Thyroid gland (tissue), 4 donors: ENCODE data around the gene HSPA1B. TPM values are rescaled to one million over a fixed set of nuclear protein-coding genes. Genes with fewer than 3 reads are reported as not detected.

Experiments used
- DNase-seq, 2 donors: peaks; one replicate each; pipeline ENCODE4 v3.0.0-alpha.2; 2019
- H3K27ac ChIP-seq, 3 donors: fragments of 200-600 bp; sonication (generic); 1 replicate in 2 of 3; 2 replicates in 1 of 3; pipeline ENCODE4 v1.5.1; 2016 to 2019; ENCODE audit warnings: mild to moderate bottlenecking in 1 of 3, moderate library complexity in 1 of 3
- H3K27me3 ChIP-seq: fragments of 200-600 bp; sonication (generic); one replicate; pipeline ENCODE4 v1.5.1; 2019
- H3K36me3 ChIP-seq, 2 donors: fragments of 200-600 bp; sonication (generic); one replicate each; pipeline ENCODE4 v1.5.1; 2016 to 2019
- H3K4me1 ChIP-seq, 2 donors: fragments of 200-600 bp; sonication (generic); one replicate each; pipeline ENCODE4 v1.5.1; 2017 to 2019
- H3K4me3 ChIP-seq, 3 donors: fragments of 200-600 bp; sonication (generic); replicated peaks in 1 of 3; 1 replicate in 2 of 3; 2 replicates in 1 of 3; pipeline ENCODE4 v1.5.1; 2016; ENCODE audit warnings: mild to moderate bottlenecking in 1 of 3
- H3K9me3 ChIP-seq: fragments of 200-600 bp; sonication (generic); one replicate; pipeline ENCODE4 v1.5.1; 2017
- POLR2A ChIP-seq, 2 donors: fragments of 450-650 bp; IDR thresholded peaks; one replicate each; pipeline ENCODE4 v1.6.1; 2017; ENCODE audit warnings: antibody characterized with exemption in 2 of 2, mild to moderate bottlenecking in 2 of 2, moderate library complexity in 1 of 2
- WGBS, 2 donors: methylation state at CpG; one replicate each; pipeline ENCODE4 v1.1.5; 2017; 5-methylcytosine and 5-hydroxymethylcytosine counted together
- intact Hi-C: fragments of 100-400 bp; cut with DNase I; formaldehyde crosslinking; loops from one replicate; pipeline ENCODE4 v1.15.1; 2023
- total RNA-seq, 4 donors: library from RNA; depleted of rRNA; stranded (reverse); fragments of >200 nt; gene quantifications; one replicate each; pipeline ENCODE4 v1.2.3, GENCODE V29; 2016
- TF ChIP-seq, protein P1 (sequence below), 6 experiments: fragments of 200-600 bp in 3 of 6; fragments of 450-650 bp in 3 of 6; sonication (generic) in 3 of 6; IDR thresholded peaks; one replicate each; pipeline ENCODE4 v1.5.1; 2016 to 2019; ENCODE audit warnings: antibody characterized with exemption in 6 of 6, mild to moderate bottlenecking in 2 of 6, inconsistent platforms in 1 of 6, moderate library complexity in 1 of 6

Gene HSPA1B
- total RNA-seq, 4 donors from 2014 or later, result 194 to 330 (median 256) TPM

- intact Hi-C loops, result no loop called here
- Histone ChIP-seq H3K4me3 (no peak overlapping the region), H3K4me1 (peaks cover 12 to 18% of the 10 kb centered on the region in 2 donors), H3K36me3 (no peaks in the 10 kb centered on the region), H3K9me3 (no peaks in the 10 kb centered on the region), H3K27me3 (no peaks in the 10 kb centered on the region), H3K27ac (no peak overlapping the region)
- no peak for DNase-seq
- WGBS, 2 donors, result 93 to 95% methylated on average over 12 of the region's 12 CpGs
- TF ChIP-seq, protein P1, sequence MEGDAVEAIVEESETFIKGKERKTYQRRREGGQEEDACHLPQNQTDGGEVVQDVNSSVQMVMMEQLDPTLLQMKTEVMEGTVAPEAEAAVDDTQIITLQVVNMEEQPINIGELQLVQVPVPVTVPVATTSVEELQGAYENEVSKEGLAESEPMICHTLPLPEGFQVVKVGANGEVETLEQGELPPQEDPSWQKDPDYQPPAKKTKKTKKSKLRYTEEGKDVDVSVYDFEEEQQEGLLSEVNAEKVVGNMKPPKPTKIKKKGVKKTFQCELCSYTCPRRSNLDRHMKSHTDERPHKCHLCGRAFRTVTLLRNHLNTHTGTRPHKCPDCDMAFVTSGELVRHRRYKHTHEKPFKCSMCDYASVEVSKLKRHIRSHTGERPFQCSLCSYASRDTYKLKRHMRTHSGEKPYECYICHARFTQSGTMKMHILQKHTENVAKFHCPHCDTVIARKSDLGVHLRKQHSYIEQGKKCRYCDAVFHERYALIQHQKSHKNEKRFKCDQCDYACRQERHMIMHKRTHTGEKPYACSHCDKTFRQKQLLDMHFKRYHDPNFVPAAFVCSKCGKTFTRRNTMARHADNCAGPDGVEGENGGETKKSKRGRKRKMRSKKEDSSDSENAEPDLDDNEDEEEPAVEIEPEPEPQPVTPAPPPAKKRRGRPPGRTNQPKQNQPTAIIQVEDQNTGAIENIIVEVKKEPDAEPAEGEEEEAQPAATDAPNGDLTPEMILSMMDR (IDR thresholded peaks at IDR 0.05), result no peak
- no peak for TF ChIP-seq POLR2A (IDR thresholded peaks at IDR 0.05)
These were observed 15.9 kb upstream of the HSPA1B start for GRCh38 chr6:31811645-31812044.

- no peak for DNase-seq
- TF ChIP-seq, protein P1 (IDR thresholded peaks at IDR 0.05), result no peak
- no peak for TF ChIP-seq POLR2A (IDR thresholded peaks at IDR 0.05)
- Histone ChIP-seq H3K4me3 (no peak overlapping the region), H3K9me3 (no peaks in the 10 kb centered on the region), H3K4me1 (peaks cover 12 to 17% of the 10 kb centered on the region in 2 donors), H3K27me3 (no peaks in the 10 kb centered on the region), H3K36me3 (no peaks in the 10 kb centered on the region), H3K27ac (peak overlapping the region; percentile 100)
- intact Hi-C loops, result no loop called here
- WGBS, 2 donors, result 96 to 97% methylated on average over 7 of the region's 7 CpGs
These were observed 14.1 kb upstream of the HSPA1B start for GRCh38 chr6:31813465-31813849.

GRCh38 chr6:31814677-31815024 is 12.9 kb upstream of the HSPA1B start:
- 0 to 3% methylated on average over 13 of the region's 13 CpGs for WGBS, 2 donors
- intact Hi-C loops, result no loop called here
- TF ChIP-seq POLR2A (IDR thresholded peaks at IDR 0.05), result peak; percentile 81 to 96
- TF ChIP-seq, protein P1 (IDR thresholded peaks at IDR 0.05), result no peak

GRCh38 chr6:31815025-31815838 is 12.3 kb upstream of the HSPA1B start, which contains the start of the genes HSPA1A and HSPA1L:
Gene HSPA1A, plus strand, starts transcription at chr6:31815543. Its CDS starts 214 bp downstream, at chr6:31815757.
Gene HSPA1L, minus strand, starts transcription at chr6:31815283. Its CDS starts 3,311 bp downstream, at chr6:31811972.
- WGBS, 2 donors, result 3% methylated on average over 6 to 36 of the region's 56 CpGs
- intact Hi-C loops, result no loop called here

More at GRCh38 chr6:31814677-31815024, 12.9 kb upstream of the HSPA1B start:
- DNase-seq, result peak; percentile 98
- H3K4me3 ChIP-seq, result peak overlapping the region in 2 of 3 donors; percentile 8 to 36
- H3K9me3 ChIP-seq, result no peaks in the 10 kb centered on the region
- H3K36me3 ChIP-seq, result no peaks in the 10 kb centered on the region
- H3K4me1 ChIP-seq, result peaks cover 15 to 29% of the 10 kb centered on the region in 2 donors
- H3K27me3 ChIP-seq, result no peaks in the 10 kb centered on the region
- peak overlapping the region; percentile 100 for H3K27ac ChIP-seq

More at GRCh38 chr6:31815025-31815838, 12.3 kb upstream of the HSPA1B start, which contains the start of the genes HSPA1A and HSPA1L:
- peak within 1 kb of the TSS in 2 of 3 donors; percentile 36 to 53 for H3K4me3 ChIP-seq
- H3K4me1 ChIP-seq, result peaks cover 21 to 35% of the 10 kb centered on the region in 2 donors
- H3K27ac ChIP-seq, result peak within 1 kb of the TSS; percentile 100
- DNase-seq, result peak; percentile 93
- no peaks in the 10 kb centered on the region for H3K36me3 ChIP-seq
- H3K9me3 ChIP-seq, result no peaks in the 10 kb centered on the region
- no peaks in the 10 kb centered on the region for H3K27me3 ChIP-seq
- TF ChIP-seq, protein P1 (IDR thresholded peaks at IDR 0.05), result no peak
- peak; percentile 99 to 100 for TF ChIP-seq POLR2A (IDR thresholded peaks at IDR 0.05)
